ENCODE measurements around the gene IRF1.
A peak's percentile ranks its signal among the peaks of the same experiment; 100 is the strongest.
"Not testable (repeated sequence)": the region's sequence is repeated elsewhere in the genome, so short reads cannot be mapped to it uniquely, and the experiment has no call there.

IRF1 gene

GRCh38 chr5:132490484-132491367 is at the start of gene IRF1:
Gene IRF1 (minus strand): TSS chr5:132490773. CDS start chr5:132489478, 1,295 bp downstream.
- DNase-seq: peak; percentile 38

- no peak for DNase-seq
These were observed 49.6 kb upstream of the IRF1 start for GRCh38 chr5:132540149-132540548.

- no peak for DNase-seq
These were observed 49.1 kb upstream of the IRF1 start for GRCh38 chr5:132539716-132540115.

GRCh38 chr5:132530946-132531345 is 40.4 kb upstream of the IRF1 start:
- no peak for DNase-seq

GRCh38 chr5:132528866-132529634 is 38.5 kb upstream of the IRF1 start:
- no peak for DNase-seq

- no peak for DNase-seq
These were observed 37.4 kb upstream of the IRF1 start for GRCh38 chr5:132528021-132528420.

GRCh38 chr5:132526974-132527564 is 36.5 kb upstream of the IRF1 start:
- no peak for DNase-seq

GRCh38 chr5:132526290-132526973 is 35.9 kb upstream of the IRF1 start:
- DNase-seq: peak; percentile 11

GRCh38 chr5:132525299-132525724 is 34.7 kb upstream of the IRF1 start:
- no peak for DNase-seq

- not testable (repeated sequence) for DNase-seq
These were observed 34.3 kb upstream of the IRF1 start for GRCh38 chr5:132524877-132525276.

- DNase-seq: not testable (repeated sequence)
These were observed 31.5 kb upstream of the IRF1 start for GRCh38 chr5:132522067-132522466.

GRCh38 chr5:132513618-132514336 is 23.2 kb upstream of the IRF1 start:
- not testable (repeated sequence) for DNase-seq

GRCh38 chr5:132510076-132510475 is 19.5 kb upstream of the IRF1 start:
- DNase-seq: no peak

- DNase-seq: no peak
These were observed 15.6 kb upstream of the IRF1 start for GRCh38 chr5:132506094-132506692.

GRCh38 chr5:132505641-132506040 is 15.1 kb upstream of the IRF1 start:
- DNase-seq: no peak

- no peak for DNase-seq
These were observed 14.2 kb upstream of the IRF1 start for GRCh38 chr5:132504746-132505145.

GRCh38 chr5:132503244-132503643 is 12.7 kb upstream of the IRF1 start:
- DNase-seq: no peak

- DNase-seq: no peak
These were observed 11.7 kb upstream of the IRF1 start for GRCh38 chr5:132501961-132502931.

GRCh38 chr5:132501629-132501956 is 11.0 kb upstream of the IRF1 start:
- DNase-seq: no peak

GRCh38 chr5:132500931-132501628 is 10.5 kb upstream of the IRF1 start:
- DNase-seq: no peak
